HCT116 (cell line): ENCODE measurements around the gene APBB2. TPM values are rescaled to one million over a fixed set of nuclear protein-coding genes. Genes with fewer than 3 reads are reported as not detected.

ENCODE experiments used
- ATAC-seq: fragments of 200-7000 bp; cut with Tn5 transposase; 2 replicates; pipeline ENCODE4 v1.9.1; 2020; ENCODE audit warnings: mild to moderate bottlenecking, moderate library complexity
- BruUV-seq: library from RNA; stranded (reverse); fragments of 400-500 nt; replicated peaks from 2 replicates; lab custom pipeline; 2021; lab: Mats Ljungman, UMichigan
- CTCF ChIA-PET: fragments of 300-600 bp; sonication (Branson Sonifier 250); formaldehyde crosslinking; loops from one replicate; lab custom pipeline; 2021; ENCODE audit warnings: antibody characterized with exemption; lab: Charles Lee
- POLR2A ChIA-PET: fragments of 300-600, 350-600 bp; sonication (Branson Sonifier 250); formaldehyde crosslinking; loops from one replicate; lab custom pipeline; 2021; ENCODE audit warnings: antibody characterized with exemption; lab: Charles Lee
- RAD21 ChIA-PET, 2 experiments: fragments of 300-600 bp; sonication (Branson Sonifier 250); formaldehyde crosslinking; loops; one replicate each; lab custom pipeline; 2023; ENCODE audit warnings: low total read pairs in 2 of 2; ENCODE audit not compliant: uncharacterized antibody in 2 of 2, unreplicated experiment in 2 of 2, low non-redundant PET in 1 of 2; lab: Charles Lee
- DNase-seq: peaks from one replicate; pipeline ENCODE4 v3.0.0-alpha.2; 2010; ENCODE audit warnings: low read depth, low spot score
- H2AFZ ChIP-seq: fragments of 200-600 bp; shearing (Covaris generic), sonication (generic); 2 replicates; pipeline ENCODE4 v1.6.1; 2017; ENCODE audit warnings: low read depth, mixed run types, mixed read lengths, antibody characterized with exemption, low read length; ENCODE audit not compliant: poor library complexity, severe bottlenecking
- H3K27ac ChIP-seq: 2 replicates; pipeline ENCODE4 v1.5.1; 2012; ENCODE audit warnings: low read depth, low read length
- H3K27me3 ChIP-seq: fragments of 200-600 bp; sonication (generic); 2 replicates; pipeline ENCODE4 v1.6.1; 2016; ENCODE audit warnings: mixed run types, low read length, mixed read lengths; ENCODE audit not compliant: insufficient read depth
- H3K36me3 ChIP-seq, 2 experiments: fragments of 200-500 bp in 1 of 2; fragments of 200-600 bp in 1 of 2; sonication (Bioruptor generic) in 1 of 2; sonication (generic) in 1 of 2; 2 replicates each; pipeline versions ENCODE4 v1.5.1 to v1.6.1; 2014 to 2016; ENCODE audit warnings: low read length in 2 of 2, inconsistent platforms in 1 of 2, mixed read lengths in 1 of 2, mixed run types in 1 of 2; ENCODE audit not compliant: insufficient read depth in 2 of 2, control insufficient read depth in 1 of 2
- H3K4me1 ChIP-seq, 2 experiments: fragments of 200-600 bp in 1 of 2; sonication (generic) in 1 of 2; 2 replicates each; pipeline versions ENCODE4 v1.5.1 to v1.6.1; 2012 to 2017; ENCODE audit warnings: low read length in 2 of 2, inconsistent platforms in 1 of 2, mild to moderate bottlenecking in 1 of 2, mixed read lengths in 1 of 2, mixed run types in 1 of 2, moderate library complexity in 1 of 2; ENCODE audit not compliant: insufficient read depth in 2 of 2, control insufficient read depth in 1 of 2
- H3K4me2 ChIP-seq: fragments of 200-600 bp; sonication (generic); 2 replicates; pipeline ENCODE4 v1.6.1; 2017; ENCODE audit warnings: mixed run types, low read length, mixed read lengths
- H3K4me3 ChIP-seq, 2 experiments: fragments of 200-600 bp in 1 of 2; sonication (generic) in 1 of 2; replicated peaks in 1 of 2; 2 replicates each; pipeline ENCODE4 v1.5.1; 2011 to 2016; ENCODE audit warnings: low read length in 2 of 2, control low read depth in 1 of 2, low read depth in 1 of 2, mild to moderate bottlenecking in 1 of 2, mixed read lengths in 1 of 2, mixed run types in 1 of 2
- H3K79me2 ChIP-seq: fragments of 200-600 bp; sonication (generic); 2 replicates; pipeline ENCODE4 v1.6.1; 2017; ENCODE audit warnings: mild to moderate bottlenecking, mixed run types, low read length, moderate library complexity, mixed read lengths; ENCODE audit not compliant: insufficient read depth
- H3K9ac ChIP-seq: fragments of 200-600 bp; sonication (generic); 2 replicates; pipeline ENCODE4 v1.6.1; 2016; ENCODE audit warnings: low read length, mixed read lengths
- H3K9me2 ChIP-seq: fragments of 200-600 bp; sonication (generic), shearing (Covaris generic); 2 replicates; pipeline ENCODE4 v1.6.1; 2017; ENCODE audit warnings: mixed run types, mild to moderate bottlenecking, moderate library complexity; ENCODE audit not compliant: insufficient read depth
- H3K9me3 ChIP-seq, 2 experiments: fragments of 200-500 bp in 1 of 2; fragments of 200-600 bp in 1 of 2; sonication (Bioruptor generic) in 1 of 2; sonication (generic) in 1 of 2; 2 replicates each; pipeline ENCODE4 v1.6.1; 2014 to 2017; ENCODE audit warnings: low read length in 2 of 2, mixed read lengths in 2 of 2, inconsistent platforms in 1 of 2, low read depth in 1 of 2, mild to moderate bottlenecking in 1 of 2, mixed run types in 1 of 2, moderate library complexity in 1 of 2; ENCODE audit not compliant: control insufficient read depth in 1 of 2, insufficient read depth in 1 of 2
- H4K20me1 ChIP-seq: fragments of 200-600 bp; sonication (generic), shearing (Covaris generic); 2 replicates; pipeline ENCODE4 v1.6.1; 2017; ENCODE audit warnings: mixed run types, mild to moderate bottlenecking, moderate library complexity; ENCODE audit not compliant: insufficient read depth
- EGR1 ChIP-seq: IDR thresholded peaks from 2 replicates; pipeline ENCODE4 v1.6.1; 2012; ENCODE audit warnings: low read depth
- ELF1 ChIP-seq: IDR thresholded peaks from 2 replicates; pipeline ENCODE4 v1.6.1; 2012; ENCODE audit warnings: low read depth, borderline replicate concordance
- EZH2 ChIP-seq: fragments of 200-600 bp; sonication (generic); IDR thresholded peaks from 2 replicates; pipeline ENCODE4 v1.6.1; 2017; ENCODE audit warnings: antibody characterized with exemption, mixed run types
- JUND ChIP-seq: IDR thresholded peaks from 2 replicates; pipeline ENCODE4 v1.6.1; 2012
- POLR2AphosphoS5 ChIP-seq: IDR thresholded peaks from 2 replicates; pipeline ENCODE4 v1.6.1; 2011; ENCODE audit warnings: mild to moderate bottlenecking, low read depth, low read length, moderate library complexity
- RAD21 ChIP-seq: IDR thresholded peaks from 2 replicates; pipeline ENCODE4 v1.6.1; 2012; ENCODE audit warnings: low read depth, mild to moderate bottlenecking
- SRF ChIP-seq: IDR thresholded peaks from 2 replicates; pipeline ENCODE4 v1.6.1; 2012; ENCODE audit warnings: low read depth
- TCF7L2 ChIP-seq: IDR thresholded peaks from 2 replicates; pipeline ENCODE4 v1.7.0; 2011; ENCODE audit warnings: borderline replicate concordance, inconsistent platforms; ENCODE audit not compliant: insufficient read depth, insufficient read length; ENCODE audit errors: extremely low read depth
- ZBTB33 ChIP-seq: IDR thresholded peaks from 2 replicates; pipeline ENCODE4 v1.6.1; 2011; ENCODE audit warnings: mild to moderate bottlenecking, low read length, moderate library complexity; ENCODE audit not compliant: insufficient replicate concordance; ENCODE audit errors: extremely low read depth
- ZFX ChIP-seq: fragments of 450-650 bp; IDR thresholded peaks from 2 replicates; pipeline ENCODE4 v1.6.1; 2017
- intact Hi-C: fragments of 100-400 bp; cut with micrococcal nuclease; formaldehyde crosslinking; loops from 2 replicates; pipeline ENCODE4 v1.10.0; 2022
- total RNA-seq: library from RNA; stranded (reverse); gene quantifications from one replicate; pipeline ENCODE4 v1.2.1, GENCODE V29; 2021; ENCODE audit not compliant: unreplicated experiment
- TF ChIP-seq, protein P1 (sequence below): IDR thresholded peaks from 2 replicates; pipeline ENCODE4 v1.6.1; 2012

APBB2 gene
- total RNA-seq, 1 experiment from 2014 or later: 72.5 TPM

DNA sequence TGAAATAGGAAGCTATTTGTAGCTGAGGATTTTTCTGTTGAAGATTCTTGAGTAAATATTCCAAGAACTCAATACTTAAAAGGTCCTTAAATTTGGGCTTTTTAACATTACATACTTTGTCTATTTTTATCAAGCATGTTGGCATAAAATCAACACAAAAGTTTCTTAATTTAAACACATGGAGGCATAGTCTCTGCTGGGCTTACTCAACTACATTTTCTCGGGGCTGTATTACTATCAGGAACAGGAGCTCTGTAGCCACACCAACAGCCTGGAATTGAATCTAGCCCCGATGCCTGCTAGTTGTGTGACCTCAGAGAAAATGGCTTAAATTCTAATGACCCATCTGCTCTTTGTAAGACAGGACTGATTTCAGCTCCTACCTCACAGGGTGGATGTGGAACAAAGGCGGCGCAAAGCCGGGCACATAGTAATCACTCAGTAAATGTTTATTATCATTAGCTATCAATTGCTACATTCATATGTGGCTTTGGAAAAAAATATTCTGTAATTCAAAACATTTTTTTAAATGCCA lies 257.6 kb downstream of the APBB2 start:
- H3K4me1 ChIP-seq: no peaks in the 10 kb centered on the region
- H3K9me2 ChIP-seq: no peaks in the 10 kb centered on the region
- CTCF ChIA-PET: interaction anchor here (1.2 kb wide), 1 partner anchor 19 kb away, joined by 4 read pairs; no protein-coding TSS in a partner anchor
- no peaks in the 10 kb centered on the region; the same call in none of the 2 replicates for H3K79me2 ChIP-seq
- DNase-seq (no peak), ATAC-seq (no peak)
- RAD21 ChIA-PET: no interaction called here
- no peaks in the 10 kb centered on the region for H3K27me3 ChIP-seq
- H3K36me3 ChIP-seq: no peaks in the 10 kb centered on the region
- TF ChIP-seq RAD21 (no peak), TCF7L2 (no peak), ELF1 (no peak), ZFX (no peak), EGR1 (no peak), JUND (no peak), POLR2AphosphoS5 (no peak), EZH2 (no peak), ZBTB33 (no peak), SRF (no peak)
- TF ChIP-seq, protein P1, sequence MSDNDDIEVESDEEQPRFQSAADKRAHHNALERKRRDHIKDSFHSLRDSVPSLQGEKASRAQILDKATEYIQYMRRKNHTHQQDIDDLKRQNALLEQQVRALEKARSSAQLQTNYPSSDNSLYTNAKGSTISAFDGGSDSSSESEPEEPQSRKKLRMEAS: no peak
- H3K9me3 ChIP-seq: 0 out of 4 replicates have a peak, but pooled peaks cover 0 to 3% of the 10 kb centered on the region in 2 experiments
- H3K4me2 ChIP-seq: no peak overlapping the region
- H3K4me3 ChIP-seq: no peak overlapping the region
- no peaks in the 10 kb centered on the region for H4K20me1 ChIP-seq
- intact Hi-C loops: no loop called here
- no peak overlapping the region for H3K9ac ChIP-seq
- no TSS peak for BruUV-seq
- POLR2A ChIA-PET: no interaction called here
- H2AFZ ChIP-seq: no peak overlapping the region
- no peak overlapping the region for H3K27ac ChIP-seq
